Upper lobe of left lung (tissue), 6 donors: Measurements from ENCODE around the gene TGFBR3. TPM values are rescaled to one million over a fixed set of nuclear protein-coding genes. Genes with fewer than 3 reads are reported as not detected.
A peak's percentile ranks its signal among the peaks of the same experiment; 100 is the strongest.

ENCODE experiments used
- ATAC-seq, 2 donors: fragments of 200-7000 bp; cut with Tn5 transposase; one replicate each; pipeline ENCODE4 v1.9.1; 2022; ENCODE audit warnings: mild to moderate bottlenecking in 2 of 2, moderate library complexity in 2 of 2; ENCODE audit not compliant: low FRiP score in 2 of 2
- DNase-seq, 2 donors: peaks; one replicate each; pipeline ENCODE4 v3.0.0-alpha.2; 2019 to 2020
- H3K27ac ChIP-seq, 4 donors: fragments of 200-600 bp; sonication (generic); one replicate each; pipeline ENCODE4 v1.5.1; 2016 to 2019
- H3K27me3 ChIP-seq, 4 donors: fragments of 200-600 bp; sonication (generic); one replicate each; pipeline ENCODE4 v1.5.1; 2017 to 2019
- H3K36me3 ChIP-seq, 4 donors: fragments of 200-600 bp; sonication (generic); one replicate each; pipeline ENCODE4 v1.5.1; 2016 to 2019
- H3K4me1 ChIP-seq, 4 donors: fragments of 200-600 bp; sonication (generic); one replicate each; pipeline ENCODE4 v1.5.1; 2018 to 2019
- H3K4me3 ChIP-seq, 4 donors: fragments of 200-600 bp; sonication (generic); one replicate each; pipeline ENCODE4 v1.5.1; 2017 to 2019; ENCODE audit warnings: mild to moderate bottlenecking in 2 of 4, moderate library complexity in 1 of 4
- H3K9me3 ChIP-seq, 4 donors: fragments of 200-600 bp; sonication (generic); one replicate each; pipeline ENCODE4 v1.5.1; 2018 to 2019
- CTCF ChIP-seq, 6 experiments: fragments of 450-650 bp in 4 of 6; fragments of 200-600 bp in 2 of 6; sonication (generic) in 2 of 6; IDR thresholded peaks; one replicate each; pipeline ENCODE4 v1.5.1; 2016 to 2019; ENCODE audit warnings: antibody characterized with exemption in 6 of 6
- EP300 ChIP-seq, 4 donors: sonication (generic); formaldehyde crosslinking; IDR thresholded peaks; one replicate each; pipeline ENCODE4 v1.5.1; 2017; ENCODE audit warnings: antibody characterized with exemption in 4 of 4, control low read depth in 2 of 4
- POLR2A ChIP-seq, 4 donors: fragments of 450-650 bp; IDR thresholded peaks; one replicate each; pipeline ENCODE4 v1.5.1; 2016 to 2017; ENCODE audit warnings: antibody characterized with exemption in 4 of 4, mild to moderate bottlenecking in 2 of 4
- POLR2AphosphoS5 ChIP-seq, 2 donors: sonication (generic); formaldehyde crosslinking; IDR thresholded peaks; one replicate each; pipeline ENCODE4 v1.5.1; 2017; ENCODE audit warnings: antibody characterized with exemption in 2 of 2
- WGBS, 2 donors: methylation state at CpG; one replicate each; pipeline ENCODE4 v1.1.5; 2017 to 2018; 5-methylcytosine and 5-hydroxymethylcytosine counted together
- total RNA-seq, 6 donors: library from RNA; depleted of rRNA in 4 of 6; stranded (reverse); fragments of >200 nt in 4 of 6; gene quantifications; one replicate each; pipeline versions ENCODE4 v1.1.0 to v1.2.1, GENCODE V29; 2016 to 2021
- donor health status: DM: no; HTN: no; CAD: no; lungs with moderate emphysema.
- donor health status: DM: no; HTN: yes; CAD: no; lungs with severe emphysema.

Gene TGFBR3
- total RNA-seq, 6 donors from 2014 or later = 33.5 to 78.3 (median 57.1) TPM

GRCh38 chr1:91777630-91778300 lies 108.2 kb downstream of the TGFBR3 start:
- peak overlapping the region in 1 of 4 donors; percentile 7 for H3K27ac ChIP-seq
- no peak for TF ChIP-seq POLR2A (IDR thresholded peaks at IDR 0.05)
- TF ChIP-seq EP300 (IDR thresholded peaks at IDR 0.05) = no peak
- no peak for TF ChIP-seq CTCF (IDR thresholded peaks at IDR 0.05)
- no peak for TF ChIP-seq POLR2AphosphoS5 (IDR thresholded peaks at IDR 0.05)
- no peak overlapping the region for H3K4me3 ChIP-seq
- peaks cover 13 to 37% (median 20%) of the 10 kb centered on the region in 4 donors for H3K4me1 ChIP-seq
- 76 to 79% methylated on average over 10 of the region's 10 CpGs for WGBS, 2 donors
- H3K27me3 ChIP-seq = no peaks in the 10 kb centered on the region
- ATAC-seq (no peak), DNase-seq (no peak)
- H3K36me3 ChIP-seq = no peaks in the 10 kb centered on the region
- no peaks in the 10 kb centered on the region for H3K9me3 ChIP-seq

- TF ChIP-seq CTCF (IDR thresholded peaks at IDR 0.05) = no peak
- no peak for TF ChIP-seq POLR2AphosphoS5 (IDR thresholded peaks at IDR 0.05)
- no peak for TF ChIP-seq EP300 (IDR thresholded peaks at IDR 0.05)
- no peak for TF ChIP-seq POLR2A (IDR thresholded peaks at IDR 0.05)
- ATAC-seq (no peak), DNase-seq (no peak)
- 54 to 66% methylated on average over 1 of the region's 1 CpG for WGBS, 2 donors
- H3K9me3 ChIP-seq = no peaks in the 10 kb centered on the region
- no peak overlapping the region for H3K4me3 ChIP-seq
- no peaks in the 10 kb centered on the region for H3K36me3 ChIP-seq
- peak overlapping the region in 1 of 4 donors; percentile 7 for H3K27ac ChIP-seq
- H3K27me3 ChIP-seq = no peaks in the 10 kb centered on the region
- peaks cover 12 to 31% (median 18%) of the 10 kb centered on the region in 4 donors for H3K4me1 ChIP-seq
Observed at GRCh38 chr1:91777196-91777595, 108.8 kb downstream of the TGFBR3 start.

GRCh38 chr1:91776068-91776794 lies 109.7 kb downstream of the TGFBR3 start:
- TF ChIP-seq EP300 (IDR thresholded peaks at IDR 0.05) = no peak
- no peak for TF ChIP-seq CTCF (IDR thresholded peaks at IDR 0.05)
- TF ChIP-seq POLR2AphosphoS5 (IDR thresholded peaks at IDR 0.05) = no peak
- TF ChIP-seq POLR2A (IDR thresholded peaks at IDR 0.05) = no peak
- Histone ChIP-seq H3K36me3 (no peaks in the 10 kb centered on the region), H3K9me3 (no peaks in the 10 kb centered on the region), H3K4me3 (no peak overlapping the region), H3K4me1 (peaks cover 8 to 24% (median 11%) of the 10 kb centered on the region in 4 donors), H3K27me3 (no peaks in the 10 kb centered on the region), H3K27ac (no peak overlapping the region)
- DNase-seq (no peak), ATAC-seq (no peak)
- WGBS, 2 donors = 69 to 88% methylated on average over 3 of the region's 3 CpGs

GRCh38 chr1:91775227-91775626 lies 110.7 kb downstream of the TGFBR3 start:
- no peaks in the 10 kb centered on the region for H3K36me3 ChIP-seq
- TF ChIP-seq POLR2AphosphoS5 (IDR thresholded peaks at IDR 0.05) (no peak), EP300 (IDR thresholded peaks at IDR 0.05) (no peak), CTCF (IDR thresholded peaks at IDR 0.05) (no peak), POLR2A (IDR thresholded peaks at IDR 0.05) (no peak)
- WGBS, 2 donors = 89 to 92% methylated on average over 6 of the region's 6 CpGs
- peak overlapping the region in 1 of 4 donors; percentile 11 for H3K27ac ChIP-seq
- no peak overlapping the region for H3K4me3 ChIP-seq
- ATAC-seq (no peak), DNase-seq (no peak)
- H3K4me1 ChIP-seq = peaks cover 8 to 17% (median 8%) of the 10 kb centered on the region in 4 donors
- H3K27me3 ChIP-seq = no peaks in the 10 kb centered on the region
- H3K9me3 ChIP-seq = no peaks in the 10 kb centered on the region
